ENCODE measurements around the gene CHAT.

Gene CHAT

DNA sequence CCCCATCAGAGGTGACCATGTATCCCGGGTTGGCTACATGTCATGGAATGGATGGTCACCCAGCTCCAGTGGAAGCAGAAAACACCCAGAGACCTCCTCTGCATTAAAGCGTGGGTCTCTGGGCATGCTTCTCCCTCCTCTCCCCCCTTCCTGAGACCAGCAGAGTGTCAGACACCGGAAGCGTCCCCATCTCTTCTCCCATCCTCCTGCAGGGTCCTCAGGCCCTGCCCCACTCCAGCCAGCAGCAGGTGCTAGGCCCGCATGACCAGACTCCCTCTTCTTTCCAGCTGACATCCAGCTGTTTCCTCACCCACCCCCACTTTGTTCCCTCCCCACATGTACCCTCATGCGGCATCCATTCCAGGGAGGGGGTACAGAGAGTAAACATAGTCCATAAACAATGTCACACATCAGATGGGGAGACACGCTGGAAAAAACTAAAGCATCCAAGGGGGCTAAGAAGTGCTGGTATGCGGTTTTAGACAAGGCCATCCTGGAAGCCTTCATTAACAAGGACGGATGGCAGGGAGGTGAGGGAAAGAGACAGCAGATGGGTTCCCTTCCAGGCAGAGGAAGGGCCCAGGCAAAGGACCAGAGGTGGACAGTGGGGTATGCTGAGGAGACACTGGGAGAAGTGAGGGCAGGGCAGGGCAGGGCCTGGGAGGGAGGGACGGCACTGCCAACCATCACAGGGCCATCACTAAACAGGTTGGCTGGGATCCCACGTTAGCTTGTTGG lies 16.2 kb upstream of the CHAT start:
- no peak for DNase-seq

DNA sequence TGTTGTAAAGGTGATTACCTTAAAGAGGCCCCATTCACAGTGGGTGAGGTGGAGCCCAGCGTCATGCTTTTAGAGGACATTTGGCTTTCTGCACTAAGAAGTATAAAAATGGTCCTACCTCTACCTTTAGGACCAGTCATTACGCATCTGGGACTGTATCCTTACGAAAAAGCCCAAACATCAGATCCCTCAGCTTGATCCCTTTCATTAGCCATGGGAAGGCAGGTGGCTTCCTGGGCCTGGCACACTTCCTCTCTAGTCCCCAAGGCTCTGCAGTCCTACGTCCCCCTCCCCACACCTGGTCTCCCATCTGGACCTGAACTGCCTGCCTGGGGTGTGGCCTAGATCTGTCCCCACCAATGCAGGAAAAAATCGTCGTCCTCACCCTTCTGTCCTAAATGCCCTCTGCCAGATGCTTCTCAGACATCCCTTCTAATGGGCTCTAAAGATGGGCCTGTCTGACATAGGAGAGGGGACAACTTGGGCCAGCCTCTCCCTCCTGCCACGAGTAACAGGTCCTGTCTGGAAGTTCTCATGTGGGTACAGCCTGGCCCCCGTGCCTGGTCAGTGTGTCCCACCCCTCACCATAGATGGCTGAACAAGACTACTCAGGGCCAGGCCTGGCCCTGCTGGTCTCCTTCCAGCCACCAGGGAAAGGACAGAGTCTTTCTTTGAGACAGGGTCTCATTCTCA lies 15.5 kb upstream of the CHAT start:
- DNase-seq = peak; percentile 11

DNA sequence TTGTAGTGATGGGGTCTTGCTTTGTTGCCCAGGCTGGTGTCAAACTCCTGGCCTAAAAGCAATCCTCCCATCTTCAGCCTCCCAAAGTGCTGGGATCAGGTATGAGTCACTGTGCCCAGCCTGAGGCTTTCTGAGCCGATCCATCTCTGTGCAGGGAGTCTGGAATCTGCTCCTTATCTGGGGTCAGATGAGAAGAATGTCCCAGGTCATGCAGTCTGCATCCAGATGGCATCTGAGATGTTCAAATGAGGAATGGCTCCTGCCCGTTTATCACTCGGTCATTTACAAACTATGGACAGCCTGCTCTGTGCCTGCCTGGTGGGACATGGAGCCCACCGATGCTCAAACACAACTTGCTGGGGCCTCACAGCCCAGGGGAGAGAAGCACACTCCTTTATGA lies 14.9 kb upstream of the CHAT start:
- no peak for DNase-seq

DNA sequence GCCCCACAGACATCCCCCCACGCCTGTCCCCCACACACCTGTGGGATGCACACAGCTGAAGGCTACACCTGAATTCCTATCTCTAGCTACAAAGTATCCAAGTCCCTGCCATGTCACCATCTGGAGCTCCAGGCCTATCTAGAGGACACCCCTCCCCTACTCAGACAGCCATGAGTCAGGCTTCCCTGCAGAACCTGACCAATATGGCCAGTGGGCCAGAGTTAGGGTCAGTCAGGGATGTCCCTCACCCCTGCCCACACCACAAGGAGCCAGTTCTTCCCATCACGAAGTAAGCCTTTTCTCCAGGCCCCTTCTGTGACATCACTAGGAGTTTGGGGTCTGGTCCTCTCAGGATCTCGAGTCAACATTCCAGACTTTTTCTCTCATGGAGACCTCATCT lies 14.3 kb upstream of the CHAT start:
- DNase-seq = no peak

DNA sequence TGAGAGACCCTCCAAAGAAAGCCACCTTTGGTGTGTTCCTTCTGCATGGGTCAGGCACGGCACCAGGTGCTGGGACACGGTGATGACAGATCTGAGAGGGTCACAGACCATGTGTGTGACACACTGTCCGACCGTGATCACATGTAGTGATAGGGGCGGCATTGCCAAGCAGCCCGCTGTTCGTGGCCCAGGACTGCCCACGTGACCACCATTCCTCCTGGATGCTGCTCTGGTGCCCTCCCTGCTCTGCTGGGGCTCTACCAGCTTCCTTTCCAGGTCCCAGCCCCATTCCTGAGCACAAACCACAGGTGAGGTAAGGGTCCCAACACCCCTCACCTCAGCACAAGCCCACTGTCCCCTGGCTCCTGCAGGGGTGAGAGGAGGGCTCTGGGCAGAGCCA lies 13.8 kb upstream of the CHAT start:
- DNase-seq = no peak

DNA sequence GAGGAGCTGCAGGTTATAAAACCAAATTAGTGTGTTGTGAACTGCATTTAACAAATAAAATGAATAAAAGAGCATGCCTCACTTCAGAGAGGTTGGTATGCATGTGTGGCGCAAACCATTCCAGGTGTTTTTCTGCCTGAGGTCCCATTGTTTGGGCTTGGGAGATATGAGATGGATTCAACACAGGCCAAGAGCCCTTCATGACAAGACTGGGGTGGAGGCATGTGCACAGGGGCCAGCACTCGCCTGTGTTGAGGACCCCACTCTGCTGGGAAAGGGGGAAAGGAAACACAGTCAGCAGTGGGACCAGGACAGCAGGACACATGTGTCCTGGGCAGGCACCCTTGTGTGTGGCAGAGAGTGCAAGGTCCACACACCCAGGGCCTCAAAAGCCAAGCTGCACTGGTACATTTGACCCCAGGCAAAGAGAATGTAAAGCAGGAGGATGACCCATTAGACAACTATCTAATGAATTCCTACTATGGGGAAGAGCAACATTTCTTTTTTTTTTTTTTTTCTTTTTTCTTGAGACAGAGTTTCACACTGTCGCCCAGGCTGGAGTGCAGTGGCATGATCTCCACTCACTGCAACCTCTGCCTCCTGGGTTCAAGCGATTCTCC lies 12.9 kb upstream of the CHAT start:
- no peak for DNase-seq

DNA sequence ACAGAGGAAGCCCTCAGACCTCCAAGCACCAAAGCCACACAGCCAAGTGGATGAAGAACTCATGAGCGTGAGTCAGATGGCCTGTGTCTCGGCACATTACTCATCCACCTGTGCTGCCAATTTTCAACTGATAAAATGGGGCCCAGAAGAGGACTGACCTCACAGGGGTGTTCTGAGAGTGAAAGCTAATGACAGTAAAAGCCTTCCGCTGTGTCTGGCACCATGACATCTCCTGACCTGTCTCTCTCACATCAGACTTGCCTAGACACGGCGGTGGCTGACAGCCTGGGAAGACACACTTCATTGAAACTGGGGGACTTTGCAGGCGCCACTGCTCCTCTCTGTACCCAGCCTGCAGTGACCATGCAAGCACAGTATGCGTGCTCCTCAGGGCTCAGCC lies 12.0 kb upstream of the CHAT start:
- no peak for DNase-seq

DNA sequence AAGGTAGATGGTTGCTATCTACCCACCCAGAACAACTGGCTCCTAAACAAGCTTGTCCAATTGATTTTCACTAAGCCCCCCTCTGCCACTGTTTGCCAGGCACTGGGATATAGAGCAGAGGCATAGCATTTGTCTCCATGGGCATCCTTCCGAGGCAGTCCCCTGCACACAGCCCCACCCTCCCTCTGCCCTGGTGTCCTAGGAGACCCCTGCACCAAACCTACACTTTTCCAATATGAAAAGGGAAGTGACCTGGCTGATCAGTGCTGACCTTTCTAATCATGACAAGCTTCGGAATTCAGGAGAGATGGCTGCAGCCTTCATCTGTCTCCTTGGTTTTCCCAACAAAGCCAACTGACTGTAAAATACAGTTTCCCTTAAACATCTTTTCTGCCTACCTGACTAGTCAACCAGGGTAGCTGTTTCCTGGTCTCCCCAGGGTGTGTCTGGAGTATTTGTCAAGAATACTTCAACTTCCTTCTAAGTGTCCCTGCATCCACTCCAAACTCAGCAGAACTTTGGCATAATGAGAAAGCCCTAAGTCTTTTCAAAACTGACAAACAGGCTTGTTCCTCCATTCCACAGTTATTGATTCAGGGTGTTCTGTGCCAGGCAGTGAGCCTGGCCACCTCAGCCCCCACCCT lies 11.3 kb upstream of the CHAT start:
- DNase-seq = no peak

DNA sequence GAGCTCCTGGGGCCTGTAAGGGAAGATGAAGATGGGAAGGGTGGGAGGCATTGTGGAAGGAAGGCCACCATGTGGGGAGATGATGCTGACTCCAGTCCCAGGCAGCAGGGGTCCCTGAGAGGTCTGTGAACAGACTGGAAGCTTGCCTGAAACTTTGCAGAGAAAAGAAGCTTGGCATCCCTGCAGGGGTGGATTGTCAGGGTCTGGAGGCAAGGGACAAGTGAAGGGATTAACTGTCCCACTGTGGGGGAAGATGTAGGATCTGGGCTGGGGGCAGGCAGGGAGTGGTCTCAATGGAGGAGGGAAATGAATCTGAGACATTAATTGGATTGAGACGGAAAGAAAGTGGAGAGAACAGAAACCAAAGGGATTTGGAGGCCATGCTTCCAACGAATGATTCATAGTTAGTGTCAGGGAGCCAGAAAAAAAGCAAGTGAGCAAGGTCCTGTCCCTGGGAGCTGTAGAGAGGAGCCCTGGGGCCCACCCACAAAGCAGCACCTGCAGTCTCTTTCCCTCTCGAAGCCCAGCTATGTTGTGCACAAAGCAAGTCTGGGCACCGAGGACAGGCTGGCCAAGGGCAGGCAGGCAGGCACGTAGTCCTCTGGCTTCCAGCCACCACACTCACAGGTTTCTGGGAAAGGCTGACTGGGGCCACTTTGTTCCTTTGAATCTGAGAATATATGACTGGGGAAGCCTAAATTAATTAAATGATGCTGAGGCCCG lies 8.5 kb upstream of the CHAT start:
- DNase-seq = peak; percentile 30

DNA sequence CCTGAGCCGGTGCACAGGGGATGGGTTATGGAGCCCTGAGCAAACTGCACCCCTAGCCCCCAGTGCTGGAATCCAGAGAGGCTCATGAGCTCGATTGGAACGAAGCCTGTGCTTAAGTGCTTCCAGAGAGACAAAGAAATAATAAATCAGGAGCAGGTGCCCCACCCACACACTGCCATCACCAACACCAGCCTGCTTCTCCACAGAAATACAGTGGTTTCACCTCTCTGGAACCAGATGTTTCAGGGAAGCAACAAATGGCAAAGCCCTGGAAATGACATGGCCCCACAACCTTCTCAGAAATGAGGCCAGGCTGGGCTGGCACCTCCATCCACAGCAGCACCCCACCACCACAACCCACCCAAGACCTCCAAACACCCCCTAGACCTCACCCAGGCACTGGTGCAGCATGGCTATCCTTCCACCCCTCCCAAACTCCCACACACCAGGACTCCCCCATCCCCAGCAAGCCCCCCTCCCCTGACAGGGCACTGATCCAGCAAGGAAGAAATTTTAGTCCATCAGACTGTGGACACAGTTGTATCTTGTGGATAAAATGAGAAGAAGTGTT lies 7.8 kb upstream of the CHAT start:
- DNase-seq = peak; percentile 30

DNA sequence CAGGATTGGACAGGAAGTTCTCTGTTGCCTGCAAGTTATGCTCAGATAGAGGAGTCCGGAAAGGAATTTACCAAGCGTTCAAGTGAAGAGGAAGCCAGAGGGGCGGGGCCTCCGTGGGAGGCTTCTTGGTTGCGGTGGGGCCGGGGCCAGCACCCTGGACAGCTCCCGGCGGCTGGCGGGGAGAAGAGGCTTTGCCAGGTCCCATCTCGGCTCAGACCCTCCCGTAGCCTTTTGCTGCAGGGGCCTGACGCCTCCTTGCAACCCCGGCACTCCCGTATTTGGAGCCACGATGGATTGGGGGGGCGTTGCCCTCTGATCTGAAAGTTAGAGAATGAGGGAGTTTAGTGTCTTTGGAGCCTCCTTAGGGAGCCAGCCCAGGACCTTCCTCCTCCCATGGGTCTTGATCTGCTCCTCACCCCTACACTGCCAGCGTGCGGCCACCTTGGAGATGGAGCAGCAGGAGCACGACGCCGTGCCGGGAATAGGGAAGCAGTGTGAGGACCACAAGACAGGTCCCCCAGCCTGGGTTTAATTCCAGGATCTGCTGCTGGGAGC lies 6.8 kb upstream of the CHAT start:
- DNase-seq = peak; percentile 24

DNA sequence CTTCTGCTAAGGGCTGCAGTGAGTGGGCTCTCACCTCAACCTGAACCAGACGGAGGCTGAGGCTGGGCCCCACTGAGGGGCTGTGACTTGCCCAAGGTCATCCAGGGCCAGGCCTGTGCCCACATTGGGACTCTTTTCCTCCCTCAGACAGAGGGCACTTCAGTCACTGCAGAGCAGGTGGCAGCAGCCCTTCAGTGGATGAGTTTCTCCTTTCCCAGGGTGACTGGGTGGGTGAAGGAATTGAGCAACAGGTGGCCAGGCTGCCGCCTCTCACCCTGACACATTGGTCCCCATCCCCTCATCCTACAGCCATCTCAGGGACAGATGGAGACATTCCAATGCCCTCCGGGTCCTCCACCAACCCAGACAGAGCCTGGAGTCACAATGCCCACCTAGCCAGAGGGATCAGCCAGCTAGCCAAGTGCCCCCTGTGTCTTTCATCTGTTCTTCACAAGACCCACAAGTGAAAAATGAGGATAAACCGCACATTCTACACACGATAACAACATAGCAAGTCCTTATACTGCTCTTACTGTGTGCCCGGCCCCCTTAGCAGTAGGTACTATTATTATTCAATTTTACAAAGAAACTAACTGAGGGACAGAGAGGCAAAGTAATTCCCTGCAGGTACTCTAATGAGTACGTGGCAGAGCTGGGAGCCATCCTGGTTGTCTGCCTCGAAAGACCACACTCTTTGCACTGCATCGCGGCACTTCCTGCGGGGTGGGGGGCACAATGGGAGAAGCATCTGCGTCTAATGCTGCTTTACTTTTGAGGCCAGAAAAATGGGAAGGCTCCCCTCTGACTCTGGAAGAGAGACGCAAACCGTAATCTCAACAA lies 5.5 kb upstream of the CHAT start:
- DNase-seq = no peak

DNA sequence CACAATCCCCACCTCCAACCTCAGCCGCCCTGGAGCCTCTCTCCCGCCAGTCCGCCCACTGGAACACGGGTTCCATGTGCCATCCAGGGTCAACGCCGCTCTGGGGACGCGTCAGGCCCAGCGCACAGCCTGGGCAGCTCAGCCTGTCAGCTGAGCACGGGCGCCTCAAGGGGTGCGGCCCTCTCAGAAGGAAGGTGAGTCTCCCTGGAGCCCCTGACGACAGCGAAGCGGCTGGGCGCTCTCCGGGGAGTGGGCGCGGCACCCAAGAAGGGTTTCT lies 4.9 kb upstream of the CHAT start:
- peak; percentile 54 for DNase-seq

DNA sequence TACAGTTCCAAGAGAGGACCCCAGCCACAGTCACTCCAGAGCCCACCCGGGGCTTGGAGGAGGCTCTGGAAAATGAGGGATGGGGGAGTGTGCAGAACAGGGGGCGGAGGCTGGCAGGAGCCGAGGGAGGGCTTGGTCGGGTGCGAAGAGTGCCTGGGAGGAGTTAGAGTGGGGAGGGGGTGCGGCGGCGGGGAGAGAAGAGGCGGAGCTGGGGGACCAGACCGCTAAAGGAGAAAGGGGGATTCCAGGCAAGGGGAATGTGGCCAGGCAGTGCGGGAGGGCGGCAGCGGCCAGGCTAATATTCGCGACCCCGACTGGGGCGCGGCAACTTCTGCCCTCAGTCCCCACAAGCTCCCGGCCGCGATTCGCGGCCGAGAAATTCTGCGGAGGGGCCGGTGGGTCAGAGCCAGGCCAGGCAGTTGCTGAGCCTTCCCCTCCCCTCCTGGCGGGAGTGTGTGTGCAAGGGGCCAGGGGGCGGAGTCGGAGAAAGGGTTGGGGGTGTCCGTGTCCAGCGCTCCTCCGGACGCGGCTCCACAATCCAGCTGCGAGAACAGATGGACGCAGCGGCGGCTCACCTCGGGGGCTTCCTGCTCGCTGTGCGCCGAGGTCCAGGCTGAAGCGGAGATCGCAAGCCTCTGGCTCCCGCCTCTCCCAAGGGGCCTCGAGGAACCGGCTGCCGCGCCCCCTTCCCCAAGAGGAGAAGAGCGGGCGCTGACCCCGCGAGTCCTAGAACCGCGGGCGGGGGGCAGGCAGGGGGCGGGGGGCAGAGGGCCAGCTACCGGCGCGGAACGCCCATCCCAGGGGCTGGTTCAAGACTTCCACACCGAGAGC lies 4.3 kb upstream of the CHAT start:
- peak; percentile 75 for DNase-seq

DNA sequence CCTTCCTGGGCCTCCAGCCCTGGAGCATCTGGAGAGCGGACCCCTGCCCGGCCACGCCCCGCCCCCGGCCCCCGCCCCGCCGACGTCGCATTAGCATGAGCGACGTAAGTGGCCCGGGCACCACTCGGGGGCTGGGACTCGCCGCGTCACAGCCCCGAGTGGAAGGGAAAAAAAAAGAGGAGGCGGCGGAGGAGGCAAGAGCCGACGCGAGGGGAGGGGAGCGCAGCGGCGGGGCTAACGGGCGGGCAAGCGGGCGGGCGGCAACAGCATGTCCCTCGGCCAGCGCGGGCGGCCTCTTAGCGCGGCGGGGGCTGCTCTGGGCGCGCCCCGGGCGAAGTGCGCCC lies 3.8 kb upstream of the CHAT start, which contains the start of gene SLC18A3:
TSS of gene SLC18A3 (plus strand) at position 197 of the 344 bp plus-strand sequence. CDS start 431 bp downstream, outside the sequence.
- DNase-seq = peak; percentile 75

DNA sequence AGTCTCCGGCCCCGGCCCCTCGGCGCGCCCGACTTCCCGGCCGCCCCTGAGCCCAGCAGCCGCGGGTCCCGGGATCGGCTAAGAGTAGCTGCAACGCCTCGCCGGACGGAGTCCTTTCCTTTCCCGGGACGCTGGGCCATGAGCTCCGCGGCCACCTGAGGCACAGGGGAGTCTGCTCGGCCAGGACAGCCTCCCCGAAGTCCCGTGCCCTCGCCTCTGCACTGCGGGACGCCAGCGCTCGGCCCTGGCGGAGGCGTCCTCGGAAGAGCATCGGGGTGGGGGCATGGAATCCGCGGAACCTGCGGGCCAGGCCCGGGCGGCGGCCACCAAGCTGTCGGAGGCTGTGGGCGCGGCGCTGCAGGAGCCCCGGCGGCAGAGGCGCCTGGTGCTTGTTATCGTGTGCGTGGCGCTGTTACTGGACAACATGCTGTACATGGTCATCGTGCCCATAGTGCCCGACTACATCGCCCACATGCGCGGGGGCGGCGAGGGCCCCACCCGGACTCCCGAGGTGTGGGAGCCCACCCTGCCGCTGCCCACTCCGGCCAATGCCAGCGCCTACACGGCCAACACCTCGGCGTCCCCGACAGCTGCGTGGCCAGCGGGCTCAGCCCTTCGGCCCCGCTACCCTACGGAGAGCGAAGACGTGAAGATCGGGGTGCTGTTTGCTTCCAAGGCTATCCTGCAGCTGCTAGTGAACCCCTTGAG lies 3.2 kb upstream of the CHAT start:
- peak; percentile 41 for DNase-seq

DNA sequence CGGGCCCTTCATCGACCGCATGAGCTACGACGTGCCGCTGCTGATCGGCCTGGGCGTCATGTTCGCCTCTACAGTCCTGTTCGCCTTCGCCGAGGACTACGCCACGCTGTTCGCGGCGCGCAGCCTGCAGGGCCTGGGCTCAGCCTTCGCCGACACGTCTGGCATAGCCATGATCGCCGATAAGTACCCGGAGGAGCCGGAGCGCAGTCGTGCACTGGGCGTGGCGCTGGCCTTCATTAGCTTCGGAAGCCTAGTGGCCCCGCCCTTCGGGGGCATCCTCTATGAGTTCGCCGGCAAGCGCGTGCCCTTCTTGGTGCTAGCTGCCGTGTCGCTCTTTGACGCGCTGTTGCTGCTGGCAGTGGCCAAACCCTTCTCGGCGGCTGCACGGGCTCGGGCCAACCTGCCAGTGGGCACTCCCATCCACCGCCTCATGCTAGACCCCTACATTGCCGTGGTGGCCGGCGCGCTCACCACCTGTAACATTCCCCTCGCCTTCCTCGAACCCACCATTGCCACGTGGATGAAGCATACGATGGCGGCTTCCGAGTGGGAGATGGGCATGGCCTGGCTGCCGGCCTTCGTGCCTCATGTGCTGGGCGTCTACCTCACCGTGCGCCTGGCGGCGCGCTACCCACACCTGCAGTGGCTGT lies 2.5 kb upstream of the CHAT start:
- no peak for DNase-seq

DNA sequence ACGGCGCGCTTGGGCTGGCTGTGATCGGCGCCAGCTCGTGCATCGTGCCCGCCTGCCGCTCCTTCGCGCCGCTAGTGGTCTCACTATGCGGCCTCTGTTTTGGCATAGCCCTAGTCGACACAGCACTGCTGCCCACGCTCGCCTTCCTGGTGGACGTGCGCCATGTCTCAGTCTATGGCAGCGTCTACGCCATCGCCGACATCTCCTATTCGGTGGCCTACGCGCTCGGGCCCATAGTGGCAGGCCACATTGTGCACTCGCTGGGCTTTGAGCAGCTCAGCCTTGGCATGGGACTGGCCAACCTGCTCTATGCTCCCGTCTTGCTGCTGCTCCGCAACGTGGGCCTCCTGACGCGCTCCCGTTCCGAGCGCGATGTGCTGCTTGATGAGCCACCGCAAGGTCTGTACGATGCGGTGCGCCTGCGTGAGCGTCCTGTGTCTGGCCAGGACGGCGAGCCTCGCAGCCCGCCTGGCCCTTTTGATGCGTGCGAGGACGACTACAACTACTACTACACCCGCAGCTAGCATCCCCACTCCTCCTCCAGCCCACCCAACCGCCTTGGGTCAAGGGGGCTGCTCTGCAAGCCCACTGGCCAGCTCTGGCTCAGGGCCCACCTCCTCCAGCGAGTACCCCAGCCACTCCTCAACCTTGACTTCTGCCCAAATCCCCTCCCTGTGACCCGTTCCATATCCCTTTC lies 1.9 kb upstream of the CHAT start:
- DNase-seq = no peak
